Esophagus squamous epithelium (tissue), 5 donors: ENCODE data around the gene SETX. TPM values are rescaled to one million over a fixed set of nuclear protein-coding genes. Genes with fewer than 3 reads are reported as not detected.

Experiments used
- DNase-seq: peaks from one replicate; lab custom pipeline; 2025; lab: John Stamatoyannopoulos, UW
- H3K27ac ChIP-seq, 4 donors: fragments of 200-600 bp; sonication (generic); one replicate each; pipeline ENCODE4 v1.5.1; 2016 to 2019; ENCODE audit warnings: mild to moderate bottlenecking in 1 of 4
- H3K27me3 ChIP-seq, 4 donors: fragments of 200-600 bp; sonication (generic); 1 replicate in 3 of 4; 2 replicates in 1 of 4; pipeline versions ENCODE4 v1.5.1 to v1.6.0; 2017 to 2021; ENCODE audit warnings: antibody characterized with exemption in 1 of 4
- H3K36me3 ChIP-seq, 3 donors: fragments of 200-600 bp; sonication (generic); one replicate each; pipeline ENCODE4 v1.5.1; 2016 to 2019
- H3K4me1 ChIP-seq, 3 donors: fragments of 200-600 bp; sonication (generic); one replicate each; pipeline ENCODE4 v1.5.1; 2017 to 2019
- H3K4me3 ChIP-seq, 4 donors: fragments of 200-600 bp; sonication (generic); 1 replicate in 3 of 4; 2 replicates in 1 of 4; pipeline ENCODE4 v1.5.1; 2016 to 2019; ENCODE audit warnings: mild to moderate bottlenecking in 2 of 4, moderate library complexity in 1 of 4
- H3K9me3 ChIP-seq, 3 donors: fragments of 200-600 bp; sonication (generic); one replicate each; pipeline ENCODE4 v1.5.1; 2016 to 2019
- POLR2A ChIP-seq, 4 donors: fragments of 450-650 bp; IDR thresholded peaks; one replicate each; pipeline ENCODE4 v1.6.1; 2017; ENCODE audit warnings: antibody characterized with exemption in 4 of 4, mild to moderate bottlenecking in 4 of 4, moderate library complexity in 3 of 4
- WGBS, 2 donors: methylation state at CpG; one replicate each; pipeline ENCODE4 v1.1.5; 2018; 5-methylcytosine and 5-hydroxymethylcytosine counted together
- intact Hi-C: fragments of 100-400 bp; cut with DNase I; formaldehyde crosslinking; loops from one replicate; pipeline ENCODE4 v1.15.0; 2022
- total RNA-seq, 4 donors: library from RNA; depleted of rRNA; stranded (reverse); fragments of >200 nt; gene quantifications; one replicate each; pipeline ENCODE4 v1.1.0, GENCODE V29; 2016
- TF ChIP-seq, protein P1 (sequence below), 6 experiments: fragments of 450-650 bp in 4 of 6; fragments of 200-600 bp in 2 of 6; sonication (generic) in 2 of 6; IDR thresholded peaks; one replicate each; pipeline ENCODE4 v1.5.1; 2016 to 2019; ENCODE audit warnings: antibody characterized with exemption in 6 of 6, mild to moderate bottlenecking in 4 of 6, moderate library complexity in 4 of 6
- donor health status: DM: yes; HTN: yes; CAD: no.

SETX gene
- total RNA-seq, 4 donors from 2014 or later: 22.4 to 56.3 (median 33.0) TPM

DNA sequence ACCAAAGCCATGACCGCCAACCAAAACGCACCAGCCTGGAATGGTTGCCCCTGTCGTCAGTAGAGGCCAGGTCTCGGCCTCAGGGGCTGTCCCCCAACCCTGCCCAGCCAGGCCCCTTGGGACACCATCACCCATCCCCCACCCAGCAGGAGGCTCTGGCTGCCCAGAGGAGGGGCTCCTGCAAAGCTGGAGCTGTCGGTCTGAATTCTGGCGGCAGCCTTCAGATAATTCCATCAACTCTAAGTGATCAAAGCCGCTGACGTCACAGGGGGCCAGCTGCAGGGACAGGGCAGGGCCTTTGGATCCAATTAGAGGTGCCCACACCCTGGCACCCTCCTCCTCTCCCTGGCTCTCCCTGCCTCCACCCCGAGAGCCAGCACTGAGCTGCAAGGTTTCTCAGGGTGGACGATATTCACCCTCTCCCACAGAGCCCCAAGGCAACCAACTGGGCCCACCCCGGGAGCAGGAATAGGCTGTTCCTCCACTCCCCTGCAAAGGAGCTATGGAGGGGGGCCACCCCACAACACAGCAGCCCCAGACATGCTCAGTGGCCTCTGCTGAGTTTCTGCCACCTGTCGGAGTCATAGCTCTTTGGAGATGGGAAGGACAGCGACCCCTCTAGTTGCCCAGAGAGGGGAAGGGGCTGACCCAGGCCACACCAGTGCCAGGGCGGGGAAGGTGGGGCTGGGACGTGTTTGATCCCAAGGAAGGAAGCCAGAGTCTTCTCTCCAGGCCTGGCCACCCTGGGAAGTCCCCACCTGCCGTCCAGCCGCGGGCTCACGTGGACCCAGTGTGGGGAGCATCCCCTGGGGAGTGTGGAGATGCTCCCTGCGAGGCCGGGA is 114.6 kb downstream of the SETX start:
- DNase-seq: no peak
- TF ChIP-seq, protein P1, sequence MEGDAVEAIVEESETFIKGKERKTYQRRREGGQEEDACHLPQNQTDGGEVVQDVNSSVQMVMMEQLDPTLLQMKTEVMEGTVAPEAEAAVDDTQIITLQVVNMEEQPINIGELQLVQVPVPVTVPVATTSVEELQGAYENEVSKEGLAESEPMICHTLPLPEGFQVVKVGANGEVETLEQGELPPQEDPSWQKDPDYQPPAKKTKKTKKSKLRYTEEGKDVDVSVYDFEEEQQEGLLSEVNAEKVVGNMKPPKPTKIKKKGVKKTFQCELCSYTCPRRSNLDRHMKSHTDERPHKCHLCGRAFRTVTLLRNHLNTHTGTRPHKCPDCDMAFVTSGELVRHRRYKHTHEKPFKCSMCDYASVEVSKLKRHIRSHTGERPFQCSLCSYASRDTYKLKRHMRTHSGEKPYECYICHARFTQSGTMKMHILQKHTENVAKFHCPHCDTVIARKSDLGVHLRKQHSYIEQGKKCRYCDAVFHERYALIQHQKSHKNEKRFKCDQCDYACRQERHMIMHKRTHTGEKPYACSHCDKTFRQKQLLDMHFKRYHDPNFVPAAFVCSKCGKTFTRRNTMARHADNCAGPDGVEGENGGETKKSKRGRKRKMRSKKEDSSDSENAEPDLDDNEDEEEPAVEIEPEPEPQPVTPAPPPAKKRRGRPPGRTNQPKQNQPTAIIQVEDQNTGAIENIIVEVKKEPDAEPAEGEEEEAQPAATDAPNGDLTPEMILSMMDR (IDR thresholded peaks at IDR 0.05): no peak
- no peak for TF ChIP-seq POLR2A (IDR thresholded peaks at IDR 0.05)
- WGBS, 2 donors: 80% methylated on average over 1 of the region's 21 CpGs; no CpG with 5 or more reads in 1 of the 2 donors
- H3K36me3 ChIP-seq: no peaks in the 10 kb centered on the region
- peaks cover 0 to 48% (median 12%) of the 10 kb centered on the region in 3 donors for H3K4me1 ChIP-seq
- H3K4me3 ChIP-seq: peak overlapping the region; percentile 51 to 85 (median 64)
- peak overlapping the region in 2 of 4 donors; percentile 23 to 66 for H3K27ac ChIP-seq
- intact Hi-C loops: no loop called here
- no peaks in the 10 kb centered on the region for H3K9me3 ChIP-seq
- peaks cover 0 to 89% (median 0%) of the 10 kb centered on the region in 4 donors for H3K27me3 ChIP-seq

DNA sequence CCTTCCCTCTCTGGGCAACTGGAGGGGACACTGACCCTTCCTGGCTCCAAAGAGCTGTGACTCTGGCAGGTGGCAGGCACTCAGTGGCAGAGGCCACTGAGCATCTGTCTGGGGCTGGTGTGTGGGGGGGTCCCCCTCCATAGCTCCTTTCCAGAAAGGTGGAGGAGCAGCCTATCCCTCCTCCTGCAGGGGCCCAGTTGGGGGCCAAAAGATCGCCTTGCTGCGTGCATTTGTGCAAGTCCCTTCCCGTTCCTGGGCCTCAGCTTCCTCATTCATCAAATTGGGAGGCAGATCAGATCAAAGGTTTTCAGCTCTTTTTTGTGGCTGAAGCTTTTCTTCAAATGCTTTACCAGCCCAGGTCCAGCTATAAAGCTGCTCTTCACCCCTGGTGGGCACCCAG is 115.3 kb downstream of the SETX start:
- no peak for DNase-seq
- H3K27me3 ChIP-seq: peaks cover 0 to 89% (median 0%) of the 10 kb centered on the region in 4 donors
- no peak overlapping the region for H3K4me3 ChIP-seq
- no peak for TF ChIP-seq POLR2A (IDR thresholded peaks at IDR 0.05)
- TF ChIP-seq, protein P1 (IDR thresholded peaks at IDR 0.05): no peak
- H3K9me3 ChIP-seq: no peaks in the 10 kb centered on the region
- 32 to 36% methylated on average over 3 of the region's 3 CpGs for WGBS, 2 donors
- no peak overlapping the region for H3K27ac ChIP-seq
- H3K4me1 ChIP-seq: peaks cover 0 to 42% (median 12%) of the 10 kb centered on the region in 3 donors
- intact Hi-C loops: no loop called here
- no peaks in the 10 kb centered on the region for H3K36me3 ChIP-seq

DNA sequence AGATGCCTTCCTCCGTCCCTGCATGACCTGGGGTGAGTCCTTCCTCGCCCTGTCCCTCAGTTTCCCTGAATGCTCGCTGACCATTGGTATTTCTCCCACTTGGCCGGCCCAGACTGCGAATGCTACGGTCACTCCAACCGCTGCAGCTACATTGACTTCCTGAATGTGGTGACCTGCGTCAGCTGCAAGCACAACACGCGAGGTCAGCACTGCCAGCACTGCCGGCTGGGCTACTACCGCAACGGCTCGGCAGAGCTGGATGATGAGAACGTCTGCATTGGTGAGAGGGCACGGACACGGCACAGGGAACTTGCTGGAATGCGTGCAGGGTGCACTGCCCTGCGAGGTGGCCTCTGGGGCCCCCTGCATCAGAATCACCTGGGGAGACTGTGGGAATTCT is 115.8 kb downstream of the SETX start:
- intact Hi-C loops: no loop called here
- Histone ChIP-seq H3K27ac (no peak overlapping the region), H3K36me3 (no peaks in the 10 kb centered on the region), H3K9me3 (no peaks in the 10 kb centered on the region), H3K4me1 (peaks cover 0 to 40% (median 12%) of the 10 kb centered on the region in 3 donors), H3K27me3 (peaks cover 0 to 92% (median 0%) of the 10 kb centered on the region in 4 donors), H3K4me3 (no peak overlapping the region)
- no peak for TF ChIP-seq POLR2A (IDR thresholded peaks at IDR 0.05)
- TF ChIP-seq, protein P1 (IDR thresholded peaks at IDR 0.05): no peak
- no peak for DNase-seq
- WGBS, 2 donors: 66 to 76% methylated on average over 3 to 16 of the region's 19 CpGs

DNA sequence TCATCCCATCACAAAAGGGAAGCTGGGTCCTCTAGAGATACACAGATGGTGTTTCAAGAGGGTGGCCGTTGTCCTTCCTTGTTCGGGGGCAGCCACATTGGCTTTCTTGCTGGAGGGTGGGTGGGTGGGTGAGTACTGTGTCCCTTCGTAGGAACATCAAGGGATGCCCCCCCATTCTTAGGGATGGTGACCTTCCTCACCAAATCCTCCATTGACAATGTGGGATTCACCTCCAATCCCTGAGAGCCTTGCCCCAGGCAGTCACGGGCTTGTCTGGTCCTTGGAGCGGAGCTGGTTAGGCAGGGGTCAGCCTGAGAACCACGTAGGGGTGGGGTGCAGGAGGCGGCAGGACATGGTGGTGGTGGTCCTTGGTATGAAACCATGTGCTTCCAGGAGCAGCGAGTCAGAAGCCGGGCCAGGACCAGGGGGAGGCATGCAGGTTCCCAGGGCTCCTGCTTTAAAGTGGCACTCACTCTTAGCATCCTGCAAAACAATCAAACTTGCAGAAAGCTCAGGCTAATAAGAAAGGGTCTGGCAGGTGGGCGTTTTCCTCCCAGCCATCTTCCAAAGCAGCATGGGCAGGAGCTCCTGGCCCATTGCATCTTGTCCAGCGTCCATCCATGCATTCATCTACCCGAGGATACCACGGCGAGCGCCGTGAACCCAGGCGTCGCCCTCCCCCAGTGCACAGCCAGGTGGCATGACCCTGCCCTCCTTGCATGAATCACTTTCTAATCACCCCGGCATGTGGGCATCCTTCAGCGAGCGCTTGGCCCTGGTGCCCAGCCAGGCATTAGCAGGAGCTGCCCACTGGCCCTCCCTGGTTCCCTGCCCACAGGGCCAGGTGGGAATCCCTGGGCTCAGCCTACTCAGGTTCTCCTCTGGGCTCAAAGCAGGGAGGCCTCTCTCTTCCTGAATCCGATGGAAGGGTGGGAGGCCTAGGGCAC is 116.5 kb downstream of the SETX start:
- Histone ChIP-seq H3K4me3 (no peak overlapping the region), H3K36me3 (no peaks in the 10 kb centered on the region), H3K27ac (no peak overlapping the region), H3K9me3 (no peaks in the 10 kb centered on the region), H3K27me3 (peaks cover 0 to 94% (median 0%) of the 10 kb centered on the region in 4 donors), H3K4me1 (peaks cover 0 to 40% (median 12%) of the 10 kb centered on the region in 3 donors)
- DNase-seq: no peak
- no peak for TF ChIP-seq POLR2A (IDR thresholded peaks at IDR 0.05)
- TF ChIP-seq, protein P1 (IDR thresholded peaks at IDR 0.05): no peak
- WGBS, 2 donors: 63 to 70% methylated on average over 15 to 16 of the region's 22 CpGs
- intact Hi-C loops: no loop called here
